ENCODE results near the gene POU4F3. TPM values are rescaled to one million over a fixed set of nuclear protein-coding genes. Genes with fewer than 3 reads are reported as not detected.
"Not testable (repeated sequence)": the region's sequence is repeated elsewhere in the genome, so short reads cannot be mapped to it uniquely, and the experiment has no call there.

The POU4F3 gene
- polyA plus RNA-seq (ENCODE audit: insufficient read length in 10 of 10) = under 1 TPM in 4 of 10 donors, not detected in 6; 0.05 to 0.17 (median 0.06) TPM
- long read RNA-seq, donor 1 = 0 reads
- long read RNA-seq, donor 2 = 0 reads
- long read RNA-seq, donor 3 = 0 reads
- long read RNA-seq, donor 4 = 0 reads
- long read RNA-seq, donor 5 = 0 reads
- long read RNA-seq, donor 6 = 0 reads
- long read RNA-seq, donor 7 = 0 reads
- long read RNA-seq, donor 8 = 0 reads
- long read RNA-seq, donor 9 = 0 reads

- DNase-seq = no peak
Measured at GRCh38 chr5:146338774-146339714, at the start of gene POU4F3. Gene POU4F3 (plus strand): TSS chr5:146338839. CDS start chr5:146339113, 274 bp downstream.

GRCh38 chr5:146290318-146290717 lies 48.3 kb upstream of the POU4F3 start:
- DNase-seq = no peak

GRCh38 chr5:146291421-146292074 lies 47.1 kb upstream of the POU4F3 start:
- peak; percentile 25 to 62 (median 36) for DNase-seq

GRCh38 chr5:146296245-146296644 lies 42.4 kb upstream of the POU4F3 start:
- DNase-seq = no peak

GRCh38 chr5:146298920-146299319 lies 39.7 kb upstream of the POU4F3 start:
- not testable (repeated sequence) for DNase-seq

- no peak for DNase-seq
Measured at GRCh38 chr5:146301626-146302025, 37.0 kb upstream of the POU4F3 start.

GRCh38 chr5:146302406-146302805 lies 36.2 kb upstream of the POU4F3 start:
- DNase-seq = no peak

- DNase-seq = no peak
Measured at GRCh38 chr5:146306838-146307237, 31.8 kb upstream of the POU4F3 start.

GRCh38 chr5:146307796-146308195 lies 30.8 kb upstream of the POU4F3 start:
- DNase-seq = no peak

GRCh38 chr5:146310540-146310939 lies 28.1 kb upstream of the POU4F3 start:
- no peak for DNase-seq

GRCh38 chr5:146311278-146311677 lies 27.4 kb upstream of the POU4F3 start:
- DNase-seq = no peak

GRCh38 chr5:146313027-146313426 lies 25.6 kb upstream of the POU4F3 start:
- DNase-seq = no peak

- DNase-seq = no peak
Measured at GRCh38 chr5:146321571-146321970, 17.1 kb upstream of the POU4F3 start.

GRCh38 chr5:146327257-146327870 lies 11.3 kb upstream of the POU4F3 start:
- no peak for DNase-seq

GRCh38 chr5:146327989-146328388 lies 10.7 kb upstream of the POU4F3 start:
- no peak for DNase-seq

GRCh38 chr5:146329697-146330096 lies 8.9 kb upstream of the POU4F3 start:
- no peak for DNase-seq

- DNase-seq = no peak
Measured at GRCh38 chr5:146331423-146331822, 7.2 kb upstream of the POU4F3 start.

GRCh38 chr5:146334074-146334533 lies 4.5 kb upstream of the POU4F3 start:
- no peak for DNase-seq

- no peak for DNase-seq
Measured at GRCh38 chr5:146336197-146336596, 2.4 kb upstream of the POU4F3 start.

GRCh38 chr5:146337264-146337904 lies 1.3 kb upstream of the POU4F3 start:
- no peak for DNase-seq

- no peak for DNase-seq
Measured at GRCh38 chr5:146337928-146338327, 711 bp upstream of the POU4F3 start.
